SKM-1 (cell line): ENCODE data around the gene GAL3ST1.
"Not testable (repeated sequence)": the region's sequence is repeated elsewhere in the genome, so short reads cannot be mapped to it uniquely, and the experiment has no call there.

Experiments
- DNase-seq: peaks from one replicate; lab custom pipeline; 2025; ENCODE audit not compliant: unreplicated experiment; lab: John Stamatoyannopoulos, UW

The GAL3ST1 gene

GRCh38 chr22:30565341-30565740 is 9.1 kb downstream of the GAL3ST1 start:
- no peak for DNase-seq

DNA sequence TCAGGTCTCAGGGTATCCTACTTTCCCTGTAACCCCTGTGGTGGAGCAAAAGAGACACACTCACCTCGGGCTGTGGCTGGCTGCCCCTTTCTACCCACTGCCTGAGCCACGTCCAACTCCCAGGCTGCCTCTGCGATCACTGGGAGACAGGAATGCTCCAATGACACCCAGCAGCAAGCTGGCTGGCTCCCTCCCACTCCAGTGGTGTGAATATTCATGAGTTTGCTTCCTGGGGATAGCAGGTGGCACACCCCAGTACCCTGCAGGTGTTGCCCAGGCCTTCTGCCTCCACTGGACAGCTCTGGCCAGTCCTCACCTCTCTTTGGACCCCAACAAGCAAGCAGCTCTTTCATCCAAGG is 9.7 kb downstream of the GAL3ST1 start:
- no peak for DNase-seq

- no peak for DNase-seq
Measured at GRCh38 chr22:30564045-30564760, 10.3 kb downstream of the GAL3ST1 start.

GRCh38 chr22:30562366-30562765 is 12.1 kb downstream of the GAL3ST1 start:
- no peak for DNase-seq

DNA sequence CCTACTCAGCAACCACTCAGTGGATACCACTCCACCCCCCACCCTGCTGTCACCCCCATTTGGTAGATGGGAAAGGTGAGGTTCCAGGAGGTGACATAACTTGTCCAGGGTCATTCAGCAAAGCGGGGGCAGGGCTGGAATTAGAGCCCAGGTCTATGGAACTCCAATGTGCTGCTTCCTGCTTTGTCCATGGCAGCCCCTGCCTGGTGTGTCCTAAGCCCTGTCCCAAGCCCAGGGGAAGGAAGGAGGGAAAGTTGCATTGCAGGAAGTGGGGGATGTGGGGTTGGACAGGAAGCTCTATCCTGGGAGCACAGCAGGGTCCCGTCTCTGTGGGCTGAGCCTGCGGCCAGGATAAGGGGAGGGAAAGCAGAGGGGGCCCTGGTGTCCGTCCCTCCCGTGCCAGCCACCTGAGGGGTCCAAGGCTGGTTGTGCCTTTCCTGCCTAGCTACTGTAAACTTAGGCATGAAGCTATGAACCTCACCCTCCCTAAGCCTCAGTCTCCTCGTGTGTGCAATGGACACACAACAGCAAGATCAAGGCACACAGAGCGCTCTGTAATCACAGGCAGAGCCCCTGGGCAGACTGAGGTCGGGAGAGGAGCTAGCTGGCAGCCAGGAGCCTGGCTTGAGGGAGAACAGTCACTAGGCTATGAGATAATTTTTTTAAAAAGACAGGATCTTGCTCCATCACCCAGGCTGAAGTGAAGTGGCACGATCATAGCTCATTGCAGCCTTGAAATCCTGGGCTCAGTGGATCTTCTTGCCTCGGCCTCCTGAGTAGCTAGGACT is 12.9 kb downstream of the GAL3ST1 start:
- no peak for DNase-seq

DNA sequence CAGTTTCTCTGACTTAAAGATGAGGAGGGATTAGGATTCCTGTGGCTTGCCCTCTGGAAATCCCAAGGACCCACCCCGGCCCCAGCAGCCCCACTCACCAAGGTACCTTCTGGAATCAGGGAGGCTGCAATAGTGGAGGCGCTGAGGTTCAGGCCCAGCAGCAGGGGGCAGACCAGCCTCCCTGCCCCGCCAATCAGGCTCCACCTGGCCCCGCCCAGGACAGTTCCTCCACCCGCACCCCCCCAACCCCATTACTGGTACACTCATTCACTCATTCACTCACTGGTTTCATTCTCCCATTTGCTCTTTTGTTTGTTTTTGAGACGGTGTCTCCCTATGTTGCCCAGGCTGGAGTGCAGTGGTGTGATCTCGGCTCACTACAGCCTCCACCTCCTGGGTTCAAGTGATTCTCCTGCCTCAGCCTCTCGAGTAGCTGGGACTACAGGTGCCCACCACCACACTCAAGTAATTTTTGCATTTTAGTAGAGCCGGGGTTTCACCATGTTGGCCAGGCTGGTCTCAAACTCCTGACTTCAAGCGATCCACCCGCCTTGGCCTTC is 13.7 kb downstream of the GAL3ST1 start:
- not testable (repeated sequence) for DNase-seq

GRCh38 chr22:30559889-30560288 is 14.6 kb downstream of the GAL3ST1 start:
- DNase-seq, result no peak

- no peak for DNase-seq
Measured at GRCh38 chr22:30557243-30557642, 17.2 kb downstream of the GAL3ST1 start.

DNA sequence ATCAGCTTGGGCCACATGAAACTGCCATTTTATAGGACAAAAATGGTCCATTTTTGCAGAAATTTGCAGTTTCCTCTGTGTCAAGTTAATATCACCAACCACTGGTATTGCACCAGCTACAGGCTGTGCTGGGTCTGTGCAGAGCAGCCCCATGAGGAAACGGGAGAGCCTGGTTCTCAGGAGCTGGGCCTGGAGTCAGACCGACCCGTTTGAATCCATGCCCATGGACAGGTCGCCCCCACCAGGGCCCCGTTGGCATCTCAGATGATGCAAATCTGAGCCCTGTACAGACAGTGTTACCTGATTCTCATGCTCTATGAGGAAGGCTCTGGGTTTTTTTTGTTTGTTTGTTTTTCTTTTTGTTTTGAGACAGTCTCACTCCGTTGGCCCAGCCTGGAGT is 18.1 kb downstream of the GAL3ST1 start:
- DNase-seq, result no peak

- DNase-seq, result no peak
Measured at GRCh38 chr22:30555282-30556210, 18.9 kb downstream of the GAL3ST1 start.

DNA sequence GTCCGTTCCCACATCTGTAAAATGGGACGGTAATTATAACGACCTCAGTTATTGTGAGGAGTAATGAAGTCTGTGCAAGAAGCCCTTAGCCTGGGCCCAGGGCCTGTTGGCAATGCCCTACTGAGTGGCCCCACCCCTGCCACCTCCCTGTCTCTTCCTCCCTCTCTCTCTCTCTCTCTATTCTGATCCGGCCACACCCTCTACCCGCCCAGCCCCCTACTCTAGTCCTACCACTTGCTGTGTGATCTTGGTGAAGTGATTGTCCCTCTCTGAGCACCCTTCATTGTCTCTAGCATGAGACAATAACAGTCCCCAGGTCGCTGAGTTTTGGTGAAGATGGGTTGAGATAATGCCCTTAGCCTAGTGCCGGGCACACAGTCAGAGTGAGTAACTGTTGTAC is 20.5 kb downstream of the GAL3ST1 start:
- DNase-seq, result no peak

DNA sequence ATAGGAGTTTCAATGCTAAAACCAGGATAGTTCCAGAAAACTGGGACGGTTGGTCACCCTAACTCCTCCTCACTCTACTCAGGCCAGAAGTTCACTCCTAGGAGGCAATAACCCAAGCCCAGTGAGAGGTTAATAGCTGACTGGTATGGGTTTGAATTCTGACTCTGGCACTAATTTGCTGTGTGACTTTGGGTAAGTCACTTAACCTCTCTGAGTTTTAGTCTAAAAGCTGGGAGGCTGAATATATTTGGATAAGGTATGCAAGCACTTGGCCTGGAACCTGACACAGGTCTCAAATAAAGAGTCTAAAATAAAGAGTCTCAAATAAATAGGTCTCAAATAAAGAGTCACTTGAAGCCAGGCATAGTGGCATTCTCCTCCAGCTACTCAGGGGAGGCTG is 21.7 kb downstream of the GAL3ST1 start:
- no peak for DNase-seq

- not testable (repeated sequence) for DNase-seq
Measured at GRCh38 chr22:30551813-30552212, 22.7 kb downstream of the GAL3ST1 start.

- DNase-seq, result no peak
Measured at GRCh38 chr22:30547188-30547587, 27.3 kb downstream of the GAL3ST1 start.

GRCh38 chr22:30546616-30547015 is 27.8 kb downstream of the GAL3ST1 start, which contains the start of gene SEC14L6:
TSS of gene SEC14L6 (minus strand) at chr22:30546741. CDS start at chr22:30546682, 59 bp downstream.
- DNase-seq, result no peak

DNA sequence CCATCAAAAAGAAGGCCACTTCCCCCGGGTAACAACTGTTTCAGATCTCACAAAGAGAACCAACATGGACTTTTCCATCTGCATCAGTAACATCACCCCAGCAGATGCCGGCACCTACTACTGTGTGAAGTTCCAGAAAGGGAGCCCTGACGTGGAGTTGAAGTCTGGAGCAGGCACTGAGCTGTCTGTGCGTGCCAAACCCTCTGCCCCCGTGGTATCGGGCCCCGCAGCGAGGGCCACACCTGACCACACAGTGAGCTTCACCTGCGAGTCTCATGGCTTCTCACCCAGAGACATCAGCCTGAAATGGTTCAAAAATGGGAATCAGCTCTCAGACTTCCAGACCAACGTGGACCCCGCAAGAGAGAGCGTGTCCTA is 31.7 kb downstream of the GAL3ST1 start:
- DNase-seq, result no peak

- DNase-seq, result no peak
Measured at GRCh38 chr22:30541961-30542810, 32.3 kb downstream of the GAL3ST1 start.

DNA sequence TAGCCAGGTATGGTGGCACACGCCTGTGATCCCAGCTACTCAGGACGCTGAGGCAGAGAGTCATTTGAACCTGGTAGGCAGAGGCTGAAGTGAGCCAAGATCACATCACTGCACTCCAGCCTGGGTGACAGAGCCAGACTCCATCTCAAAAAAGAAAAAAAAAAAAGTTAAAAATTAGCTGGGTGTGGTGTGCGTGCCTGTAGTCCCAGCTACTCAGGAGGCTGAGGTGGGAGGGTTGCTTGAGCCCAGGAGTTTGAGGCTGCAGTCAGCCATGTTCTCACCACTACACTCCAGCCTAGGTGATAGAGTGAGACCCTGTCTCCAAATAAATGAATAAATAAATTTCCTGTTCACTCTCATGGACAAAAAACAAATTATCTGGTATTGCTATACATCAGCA is 33.0 kb downstream of the GAL3ST1 start:
- DNase-seq, result not testable (repeated sequence)

- DNase-seq, result no peak
Measured at GRCh38 chr22:30539368-30539767, 35.1 kb downstream of the GAL3ST1 start.

GRCh38 chr22:30538280-30538679 is 36.2 kb downstream of the GAL3ST1 start:
- DNase-seq, result no peak
